Upper lobe of left lung (tissue), 6 donors: ENCODE measurements around the gene FILIP1L. TPM values are rescaled to one million over a fixed set of nuclear protein-coding genes. Genes with fewer than 3 reads are reported as not detected.

Source experiments
- ATAC-seq, 2 donors: fragments of 200-7000 bp; cut with Tn5 transposase; one replicate each; pipeline ENCODE4 v1.9.1; 2022; ENCODE audit warnings: mild to moderate bottlenecking in 2 of 2, moderate library complexity in 2 of 2; ENCODE audit not compliant: low FRiP score in 2 of 2
- DNase-seq, 2 donors: peaks; one replicate each; pipeline ENCODE4 v3.0.0-alpha.2; 2019 to 2020
- H3K27ac ChIP-seq, 4 donors: fragments of 200-600 bp; sonication (generic); one replicate each; pipeline ENCODE4 v1.5.1; 2016 to 2019
- H3K27me3 ChIP-seq, 4 donors: fragments of 200-600 bp; sonication (generic); one replicate each; pipeline ENCODE4 v1.5.1; 2017 to 2019
- H3K36me3 ChIP-seq, 4 donors: fragments of 200-600 bp; sonication (generic); one replicate each; pipeline ENCODE4 v1.5.1; 2016 to 2019
- H3K4me1 ChIP-seq, 4 donors: fragments of 200-600 bp; sonication (generic); one replicate each; pipeline ENCODE4 v1.5.1; 2018 to 2019
- H3K4me3 ChIP-seq, 4 donors: fragments of 200-600 bp; sonication (generic); one replicate each; pipeline ENCODE4 v1.5.1; 2017 to 2019; ENCODE audit warnings: mild to moderate bottlenecking in 2 of 4, moderate library complexity in 1 of 4
- H3K9me3 ChIP-seq, 4 donors: fragments of 200-600 bp; sonication (generic); one replicate each; pipeline ENCODE4 v1.5.1; 2018 to 2019
- EP300 ChIP-seq, 4 donors: sonication (generic); formaldehyde crosslinking; IDR thresholded peaks; one replicate each; pipeline ENCODE4 v1.5.1; 2017; ENCODE audit warnings: antibody characterized with exemption in 4 of 4, control low read depth in 2 of 4
- POLR2A ChIP-seq, 4 donors: fragments of 450-650 bp; IDR thresholded peaks; one replicate each; pipeline ENCODE4 v1.5.1; 2016 to 2017; ENCODE audit warnings: antibody characterized with exemption in 4 of 4, mild to moderate bottlenecking in 2 of 4
- POLR2AphosphoS5 ChIP-seq, 2 donors: sonication (generic); formaldehyde crosslinking; IDR thresholded peaks; one replicate each; pipeline ENCODE4 v1.5.1; 2017; ENCODE audit warnings: antibody characterized with exemption in 2 of 2
- WGBS, 2 donors: methylation state at CpG; one replicate each; pipeline ENCODE4 v1.1.5; 2017 to 2018; 5-methylcytosine and 5-hydroxymethylcytosine counted together
- total RNA-seq, 6 donors: library from RNA; depleted of rRNA in 4 of 6; stranded (reverse); fragments of >200 nt in 4 of 6; gene quantifications; one replicate each; pipeline versions ENCODE4 v1.1.0 to v1.2.1, GENCODE V29; 2016 to 2021
- TF ChIP-seq, protein P1 (sequence below), 6 experiments: fragments of 450-650 bp in 4 of 6; fragments of 200-600 bp in 2 of 6; sonication (generic) in 2 of 6; IDR thresholded peaks; one replicate each; pipeline ENCODE4 v1.5.1; 2016 to 2019; ENCODE audit warnings: antibody characterized with exemption in 6 of 6
- donor health status: DM: no; HTN: no; CAD: no; lungs with moderate emphysema.
- donor health status: DM: no; HTN: yes; CAD: no; lungs with severe emphysema.

Gene FILIP1L
- total RNA-seq, 6 donors from 2014 or later: 19.4 to 38.2 (median 25.9) TPM

- Histone ChIP-seq H3K36me3 (no peaks in the 10 kb centered on the region), H3K9me3 (no peaks in the 10 kb centered on the region), H3K4me1 (peaks cover 23 to 38% (median 28%) of the 10 kb centered on the region in 4 donors), H3K27ac (peak overlapping the region in 3 of 4 donors; percentile 45 to 54 (median 53)), H3K4me3 (no peak overlapping the region), H3K27me3 (no peaks in the 10 kb centered on the region)
- no peak for DNase-seq
- WGBS, 2 donors: 51 to 54% methylated on average over 2 of the region's 2 CpGs
- no peak for ATAC-seq
- TF ChIP-seq EP300 (IDR thresholded peaks at IDR 0.05) (no peak), POLR2AphosphoS5 (IDR thresholded peaks at IDR 0.05) (no peak), POLR2A (IDR thresholded peaks at IDR 0.05) (no peak)
- TF ChIP-seq, protein P1, sequence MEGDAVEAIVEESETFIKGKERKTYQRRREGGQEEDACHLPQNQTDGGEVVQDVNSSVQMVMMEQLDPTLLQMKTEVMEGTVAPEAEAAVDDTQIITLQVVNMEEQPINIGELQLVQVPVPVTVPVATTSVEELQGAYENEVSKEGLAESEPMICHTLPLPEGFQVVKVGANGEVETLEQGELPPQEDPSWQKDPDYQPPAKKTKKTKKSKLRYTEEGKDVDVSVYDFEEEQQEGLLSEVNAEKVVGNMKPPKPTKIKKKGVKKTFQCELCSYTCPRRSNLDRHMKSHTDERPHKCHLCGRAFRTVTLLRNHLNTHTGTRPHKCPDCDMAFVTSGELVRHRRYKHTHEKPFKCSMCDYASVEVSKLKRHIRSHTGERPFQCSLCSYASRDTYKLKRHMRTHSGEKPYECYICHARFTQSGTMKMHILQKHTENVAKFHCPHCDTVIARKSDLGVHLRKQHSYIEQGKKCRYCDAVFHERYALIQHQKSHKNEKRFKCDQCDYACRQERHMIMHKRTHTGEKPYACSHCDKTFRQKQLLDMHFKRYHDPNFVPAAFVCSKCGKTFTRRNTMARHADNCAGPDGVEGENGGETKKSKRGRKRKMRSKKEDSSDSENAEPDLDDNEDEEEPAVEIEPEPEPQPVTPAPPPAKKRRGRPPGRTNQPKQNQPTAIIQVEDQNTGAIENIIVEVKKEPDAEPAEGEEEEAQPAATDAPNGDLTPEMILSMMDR (IDR thresholded peaks at IDR 0.05): no peak
Observed at GRCh38 chr3:100046986-100047385, 67.3 kb downstream of the FILIP1L start.

DNA sequence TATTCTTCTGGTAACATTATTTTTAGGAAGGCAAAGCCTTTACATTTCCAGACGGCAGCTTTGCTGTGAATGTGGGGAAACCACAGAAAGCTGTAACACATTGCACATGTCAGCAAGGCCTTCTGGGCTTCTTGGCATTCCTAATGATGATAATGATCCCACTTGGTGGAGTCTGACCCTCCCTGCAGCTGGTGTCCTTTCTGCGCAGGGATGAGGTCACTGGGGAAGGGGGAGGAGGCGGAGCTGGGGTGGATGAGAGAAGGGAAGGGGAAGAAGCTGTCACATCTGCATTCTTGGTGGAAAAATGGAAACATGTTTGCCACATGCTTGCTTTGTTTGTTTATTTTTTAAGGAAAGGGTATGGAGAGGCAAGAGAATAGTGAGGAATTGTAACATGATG, 68.6 kb downstream of the FILIP1L start:
- Histone ChIP-seq H3K4me1 (peaks cover 31 to 45% (median 40%) of the 10 kb centered on the region in 4 donors), H3K27ac (peak overlapping the region in 3 of 4 donors; percentile 53 to 54 (median 54)), H3K36me3 (no peaks in the 10 kb centered on the region), H3K9me3 (no peaks in the 10 kb centered on the region), H3K27me3 (no peaks in the 10 kb centered on the region), H3K4me3 (no peak overlapping the region)
- peak; percentile 52 to 56 for TF ChIP-seq POLR2AphosphoS5 (IDR thresholded peaks at IDR 0.05)
- no peak for TF ChIP-seq POLR2A (IDR thresholded peaks at IDR 0.05)
- TF ChIP-seq, protein P1 (IDR thresholded peaks at IDR 0.05): no peak
- 57 to 68% methylated on average over 3 of the region's 3 CpGs for WGBS, 2 donors
- peak; percentile 64 to 90 for ATAC-seq
- peak in 1 of 2 donors; percentile 35 for DNase-seq

DNA sequence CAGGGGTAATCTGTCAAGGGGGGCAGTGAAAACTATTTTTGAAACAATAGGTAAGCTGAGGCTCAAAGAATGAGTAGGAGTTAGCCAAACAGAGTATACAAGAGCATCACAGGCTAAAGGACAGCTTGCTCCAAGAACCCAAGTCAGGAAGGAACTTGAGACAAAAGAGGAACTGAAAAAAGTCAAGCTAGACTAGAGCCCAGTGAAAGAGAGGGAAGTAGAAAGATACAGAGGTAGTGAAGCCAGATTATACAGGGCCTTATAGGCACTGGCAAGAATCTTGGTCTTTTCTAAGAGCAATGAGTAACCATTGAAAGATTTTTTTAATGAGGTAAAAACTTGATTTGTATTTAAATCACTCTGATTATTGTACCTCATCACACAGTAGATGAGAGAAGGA, 69.9 kb downstream of the FILIP1L start:
- no peaks in the 10 kb centered on the region for H3K9me3 ChIP-seq
- H3K36me3 ChIP-seq: no peaks in the 10 kb centered on the region
- TF ChIP-seq POLR2AphosphoS5 (IDR thresholded peaks at IDR 0.05): no peak
- TF ChIP-seq, protein P1 (IDR thresholded peaks at IDR 0.05): no peak
- TF ChIP-seq EP300 (IDR thresholded peaks at IDR 0.05): no peak
- TF ChIP-seq POLR2A (IDR thresholded peaks at IDR 0.05): no peak
- H3K27ac ChIP-seq: peak overlapping the region in 3 of 4 donors; percentile 33 to 54 (median 35)
- no peaks in the 10 kb centered on the region for H3K27me3 ChIP-seq
- DNase-seq: no peak
- peaks cover 31 to 52% (median 47%) of the 10 kb centered on the region in 4 donors for H3K4me1 ChIP-seq
- no peak overlapping the region for H3K4me3 ChIP-seq
- ATAC-seq: peak in 1 of 2 donors; percentile 43

GRCh38 chr3:100043271-100043670, 71.0 kb downstream of the FILIP1L start:
- 69 to 83% methylated on average over 1 of the region's 1 CpG for WGBS, 2 donors
- Histone ChIP-seq H3K4me1 (peaks cover 30 to 51% (median 47%) of the 10 kb centered on the region in 4 donors), H3K27ac (peak overlapping the region in 3 of 4 donors; percentile 75 to 80 (median 76)), H3K4me3 (no peak overlapping the region), H3K9me3 (no peaks in the 10 kb centered on the region), H3K36me3 (no peaks in the 10 kb centered on the region), H3K27me3 (no peaks in the 10 kb centered on the region)
- no peak for ATAC-seq
- no peak for TF ChIP-seq EP300 (IDR thresholded peaks at IDR 0.05)
- TF ChIP-seq, protein P1 (IDR thresholded peaks at IDR 0.05): no peak
- no peak for TF ChIP-seq POLR2A (IDR thresholded peaks at IDR 0.05)
- DNase-seq: no peak
